IPS-NIHi7 (cell line): ENCODE data around the gene MORF4L1.
"Not testable (repeated sequence)": the region's sequence is repeated elsewhere in the genome, so short reads cannot be mapped to it uniquely, and the experiment has no call there.

ENCODE experiments used
- DNase-seq: peaks from one replicate; pipeline ENCODE4 v3.0.0; 2012; ENCODE audit warnings: mixed read lengths; ENCODE audit errors: extremely low spot score

The MORF4L1 gene

GRCh38 chr15:78900819-78901533 is 28.3 kb downstream of the MORF4L1 start:
- DNase-seq, result not testable (repeated sequence)

GRCh38 chr15:78902281-78903032 is 29.8 kb downstream of the MORF4L1 start:
- DNase-seq, result not testable (repeated sequence)

DNA sequence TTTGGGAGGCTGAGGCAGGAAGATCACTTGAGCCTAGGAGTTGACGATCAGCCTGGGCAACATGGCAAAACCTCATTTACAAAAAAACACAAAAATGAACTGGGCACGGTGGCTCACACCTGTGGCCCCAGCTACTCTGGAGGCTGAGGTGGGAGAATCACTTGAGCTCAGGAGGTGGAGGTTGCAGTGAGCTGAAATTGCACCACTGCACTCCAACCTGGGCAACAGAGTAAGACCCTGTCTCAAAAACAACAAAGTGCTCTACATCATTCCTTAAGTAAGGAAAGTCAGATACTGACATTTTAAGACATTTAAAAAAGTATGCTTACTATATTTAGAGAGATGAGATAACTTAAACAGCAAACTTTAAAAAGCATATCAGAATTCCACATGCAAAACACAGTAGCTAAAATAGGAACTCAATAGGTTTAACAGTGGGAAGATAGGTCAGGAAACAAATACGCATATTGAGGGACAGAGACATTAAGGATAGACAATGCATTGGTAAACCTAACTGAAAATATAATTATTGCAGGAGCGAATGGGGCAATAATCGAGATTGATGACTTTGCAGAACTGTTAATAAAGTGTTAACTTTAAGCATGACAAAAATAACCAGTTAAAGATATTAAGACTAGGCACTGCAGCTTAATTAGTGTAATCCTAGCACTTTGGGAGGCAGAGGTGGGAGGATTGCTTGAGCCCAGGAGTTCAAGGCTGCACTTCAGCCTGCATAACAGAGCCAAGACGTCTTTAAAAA is 32.1 kb downstream of the MORF4L1 start:
- no peak for DNase-seq

GRCh38 chr15:78906316-78906620 is 33.6 kb downstream of the MORF4L1 start:
- DNase-seq, result no peak

DNA sequence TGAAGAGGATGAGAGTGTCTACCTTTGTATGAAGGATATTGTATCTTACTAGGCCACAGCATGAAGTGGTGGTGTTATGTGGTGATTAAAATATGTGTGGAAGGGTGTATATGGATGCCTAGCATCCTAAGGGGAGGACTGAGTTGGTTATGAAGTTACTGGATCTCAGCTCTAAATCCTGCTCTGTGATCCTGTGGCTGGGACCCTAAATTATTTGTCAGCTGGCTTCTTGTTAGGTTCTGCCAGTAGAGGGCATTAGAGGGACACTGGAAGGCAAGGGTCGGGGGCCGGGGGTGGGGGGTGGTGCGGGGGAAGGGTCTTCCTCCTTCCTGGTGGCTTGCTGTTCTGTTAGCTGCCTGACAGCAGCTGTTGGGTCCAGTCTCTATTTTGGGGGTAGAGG is 34.9 kb downstream of the MORF4L1 start:
- DNase-seq, result peak; percentile 83

- no peak for DNase-seq
Measured at GRCh38 chr15:78909160-78909695, 36.5 kb downstream of the MORF4L1 start.

- peak; percentile 77 for DNase-seq
Measured at GRCh38 chr15:78909791-78910228, 37.1 kb downstream of the MORF4L1 start.

GRCh38 chr15:78910271-78910670 is 37.6 kb downstream of the MORF4L1 start:
- DNase-seq, result no peak

DNA sequence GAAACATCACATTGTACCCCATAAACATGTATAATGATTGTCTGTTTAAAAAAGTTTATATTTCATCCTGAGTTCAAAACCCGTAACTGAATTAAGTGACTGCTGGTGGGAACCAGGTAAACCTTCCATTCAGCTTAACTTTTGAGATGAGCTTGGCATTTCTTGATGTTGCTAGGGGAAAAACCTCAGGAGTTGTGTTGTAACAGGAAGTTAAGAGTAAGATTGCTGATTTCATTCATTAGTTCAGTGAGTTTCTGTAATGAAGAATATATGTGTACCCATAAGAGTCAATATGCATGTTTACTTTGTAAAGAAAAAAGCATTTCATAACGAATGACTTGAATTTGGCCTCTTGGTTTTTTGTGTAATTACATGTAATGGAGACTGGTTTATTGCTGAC is 39.6 kb downstream of the MORF4L1 start:
- no peak for DNase-seq

GRCh38 chr15:78913012-78913411 is 40.3 kb downstream of the MORF4L1 start:
- DNase-seq, result no peak

DNA sequence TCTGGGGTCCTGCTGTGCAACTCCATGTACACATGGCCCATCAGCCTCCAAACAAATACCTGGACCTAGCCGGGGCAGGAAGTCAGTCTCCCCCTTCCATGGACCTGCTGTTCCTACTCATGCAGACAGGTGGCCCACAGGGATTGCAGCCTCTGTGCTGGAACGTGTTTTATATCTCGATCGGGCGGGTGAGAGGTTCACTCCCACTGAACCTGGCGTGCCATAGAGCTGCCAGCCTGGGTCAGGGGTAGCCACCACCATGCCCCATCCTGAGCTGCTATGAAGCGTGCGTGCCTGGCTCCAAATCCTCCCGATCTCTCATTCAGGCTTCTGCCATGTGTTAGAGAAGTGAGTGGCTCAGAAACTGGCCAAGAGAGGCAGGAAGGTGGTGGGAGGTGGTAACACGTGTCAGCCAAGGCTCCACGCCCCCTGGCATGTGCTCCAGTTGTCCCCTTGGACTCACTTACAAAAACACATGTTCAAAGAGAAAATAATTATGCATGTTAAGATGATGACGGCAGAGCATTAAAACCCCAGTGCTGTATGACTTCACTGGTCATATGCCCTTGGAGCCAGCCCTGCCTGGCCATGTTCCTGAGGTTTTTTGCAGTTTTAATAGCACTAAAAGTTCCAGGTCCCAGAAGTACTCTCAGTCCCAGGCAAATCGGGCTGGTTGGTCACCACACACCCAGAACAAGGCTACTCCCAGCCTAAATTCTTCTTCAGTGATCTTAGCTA is 41.5 kb downstream of the MORF4L1 start:
- DNase-seq, result peak; percentile 63

GRCh38 chr15:78915341-78916087 is 42.8 kb downstream of the MORF4L1 start:
- DNase-seq, result no peak

DNA sequence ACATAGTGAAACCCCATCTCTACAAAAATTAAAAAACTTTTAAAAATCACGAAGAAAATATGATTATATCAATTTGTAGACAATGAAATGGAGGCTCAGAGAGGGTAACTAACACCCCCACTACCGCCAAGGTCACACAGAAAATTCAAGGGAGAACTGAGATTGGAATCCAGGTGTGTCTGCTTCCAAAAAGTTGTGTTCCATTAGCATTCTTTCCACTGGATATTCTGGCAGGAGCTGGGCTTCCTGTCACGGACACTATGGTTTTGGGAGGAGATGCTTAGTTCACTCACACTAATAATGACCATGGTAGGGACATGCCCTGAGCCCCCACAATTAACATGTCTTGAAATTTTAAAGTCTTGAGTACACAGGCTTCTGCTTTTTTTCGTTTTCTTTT is 43.4 kb downstream of the MORF4L1 start:
- DNase-seq, result no peak

DNA sequence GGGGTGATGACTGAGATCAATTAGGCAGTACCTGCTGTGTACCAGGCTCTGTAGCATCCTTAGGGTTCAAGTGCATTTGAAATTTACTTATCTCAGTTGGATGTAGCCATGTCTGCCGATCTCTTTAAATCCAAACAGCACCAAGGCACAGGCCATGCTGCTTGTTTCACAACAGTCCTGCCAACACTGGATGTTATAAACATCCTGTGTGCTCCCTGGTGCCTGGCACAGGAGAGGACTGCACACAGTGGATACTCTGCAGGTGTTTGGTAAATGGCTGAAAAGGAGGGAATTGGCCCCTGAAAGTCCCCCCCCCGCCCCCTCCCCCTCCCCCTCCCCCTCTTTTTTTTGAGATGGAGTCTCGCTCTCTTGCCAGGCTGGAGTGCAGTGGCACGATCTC is 45.2 kb downstream of the MORF4L1 start:
- DNase-seq, result no peak

DNA sequence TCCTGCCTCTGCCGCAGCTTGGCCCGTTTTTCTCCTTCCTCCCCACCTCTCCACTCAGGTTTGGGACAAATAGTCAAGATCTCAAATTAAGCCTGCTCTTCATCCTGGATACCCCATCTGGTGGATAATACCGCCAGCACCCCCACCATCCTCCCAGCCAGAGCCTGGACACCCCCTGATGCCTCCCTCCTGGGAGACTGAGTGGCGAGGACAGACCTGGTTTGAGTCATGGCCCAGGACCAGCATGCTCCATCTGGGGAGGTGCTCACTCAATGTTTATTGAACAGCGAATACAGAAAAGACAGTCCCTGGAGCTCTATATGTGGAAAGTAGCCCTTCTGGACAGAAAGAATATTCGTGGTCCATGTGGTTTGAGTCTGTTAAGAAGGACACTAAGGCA is 48.8 kb downstream of the MORF4L1 start:
- no peak for DNase-seq

DNA sequence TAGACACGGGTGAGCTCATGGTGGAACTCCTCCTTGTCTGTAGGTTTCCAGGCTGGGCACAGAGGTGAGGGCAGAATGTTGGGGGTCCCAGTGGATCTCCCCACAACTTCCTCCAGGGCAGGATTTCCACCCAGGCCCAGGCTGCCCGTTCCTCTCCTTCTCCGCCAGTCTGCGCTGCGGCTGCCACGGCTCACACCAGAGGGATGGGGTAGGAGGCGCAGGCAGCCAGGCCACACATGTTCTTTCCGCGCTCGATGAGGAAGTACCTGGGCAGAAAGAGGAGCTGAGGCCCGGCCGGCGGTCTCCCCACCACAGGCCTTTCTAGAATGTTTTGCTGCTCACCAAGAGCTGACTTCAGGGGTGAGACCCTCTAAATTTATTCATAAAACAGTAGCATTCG is 49.2 kb downstream of the MORF4L1 start:
- no peak for DNase-seq

DNA sequence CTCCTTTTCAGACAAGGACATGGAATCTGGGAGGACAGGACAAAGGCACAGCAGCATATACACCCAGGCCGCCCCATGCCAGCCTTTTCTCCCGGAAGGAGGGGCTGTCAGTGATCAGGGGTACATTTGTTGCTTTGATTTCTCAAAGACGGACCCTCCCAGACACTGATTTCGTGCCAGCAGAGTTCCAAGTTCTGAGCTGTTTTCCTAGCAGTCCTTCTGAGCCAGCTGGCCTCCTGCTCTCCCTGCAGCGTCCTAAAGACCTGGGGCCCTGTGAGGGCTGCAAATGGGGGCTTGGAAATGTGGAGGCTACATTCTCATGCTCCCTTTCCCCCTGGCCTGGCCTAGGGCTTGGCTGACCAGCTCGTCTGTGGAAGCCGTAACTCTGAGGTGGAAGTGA is 49.8 kb downstream of the MORF4L1 start:
- no peak for DNase-seq

GRCh38 chr15:78923015-78923414 is 50.3 kb downstream of the MORF4L1 start:
- no peak for DNase-seq

DNA sequence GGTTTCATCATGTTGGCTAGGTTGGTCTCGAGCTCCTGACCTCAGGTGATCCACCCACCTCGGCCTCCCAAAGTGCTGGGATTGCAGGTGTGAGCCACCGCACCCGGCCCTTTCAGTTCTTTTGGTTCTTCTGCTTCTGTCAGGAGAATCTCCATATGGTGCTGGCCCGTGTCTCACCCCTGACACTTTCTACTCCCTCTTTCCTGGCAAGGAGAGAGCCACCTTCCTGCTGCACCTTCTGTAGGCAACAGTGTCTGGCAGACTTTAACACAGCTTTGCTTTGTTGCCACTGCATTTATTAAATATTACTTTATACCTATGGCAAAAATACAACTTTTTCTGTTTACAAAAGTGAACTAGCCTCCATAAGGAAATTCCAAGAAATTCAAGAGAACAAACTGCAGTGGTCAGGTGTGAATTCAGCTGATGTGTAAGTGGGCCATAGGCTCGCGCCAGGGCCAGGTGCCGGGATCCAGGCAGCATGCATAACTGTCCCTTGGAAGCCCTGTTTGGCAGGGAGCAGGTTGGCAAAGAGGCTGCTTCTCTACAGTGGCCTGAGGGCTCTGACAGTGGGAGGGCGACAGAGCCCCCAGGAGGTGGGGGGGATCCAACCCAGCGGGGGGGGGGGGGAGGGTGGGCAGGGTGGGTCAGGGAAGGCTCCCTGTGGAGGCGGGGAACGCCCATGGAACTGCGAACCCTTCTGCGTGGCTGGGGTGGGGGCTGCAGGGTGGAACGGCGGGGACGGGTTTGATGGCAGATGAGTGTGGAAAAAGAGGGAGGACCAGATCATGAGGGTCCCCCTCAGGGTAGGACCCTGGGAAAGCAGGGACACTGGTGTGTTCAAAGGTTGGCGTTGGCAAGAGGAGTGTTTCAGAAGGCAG is 51.0 kb downstream of the MORF4L1 start:
- no peak for DNase-seq

DNA sequence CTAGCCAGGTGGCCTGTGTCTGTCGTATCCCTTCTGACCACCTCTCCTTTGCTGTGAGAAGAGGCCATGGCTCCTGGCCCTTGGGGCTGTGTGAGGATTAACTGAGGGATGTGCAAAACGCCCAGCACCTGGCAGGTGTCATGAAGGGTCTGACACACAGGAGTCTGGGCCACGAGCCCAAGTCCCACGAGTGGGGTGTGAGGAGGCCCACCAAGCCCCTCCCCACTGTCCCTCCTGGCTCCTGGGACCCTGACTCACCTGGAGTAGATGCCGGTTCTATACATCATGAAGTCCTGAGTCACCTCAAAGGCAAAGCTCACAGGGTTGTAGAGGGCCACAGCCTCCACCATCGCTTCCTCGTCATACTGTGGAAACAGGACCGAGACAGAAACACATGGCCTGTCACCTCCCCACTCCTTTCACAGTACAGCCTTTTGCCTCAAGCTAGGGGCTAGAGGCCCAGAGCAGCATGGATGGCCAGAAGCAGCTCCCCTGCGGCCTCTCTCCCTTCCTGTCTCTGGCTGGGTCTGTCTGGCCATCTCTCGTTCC is 52.5 kb downstream of the MORF4L1 start:
- DNase-seq, result no peak
